Measurements from ENCODE around the gene CPPED1. TPM values are rescaled to one million over a fixed set of nuclear protein-coding genes. Genes with fewer than 3 reads are reported as not detected.

Gene CPPED1
- total RNA-seq, 1 experiment from 2014 or later = 7.9 TPM

GRCh38 chr16:12703935-12704334 is 99.8 kb downstream of the CPPED1 start:
- H4K20me1 ChIP-seq (ENCODE audit: control insufficient read depth, insufficient read depth, insufficient read length) = no peaks in the 10 kb centered on the region
- no peak for TF ChIP-seq CTCF (conservative IDR thresholded peaks at IDR 0.05)
- H3K9ac ChIP-seq (ENCODE audit: extremely low read depth, insufficient read length, low read length) = no peak overlapping the region
- H3K18ac ChIP-seq (ENCODE audit: insufficient read length, low read depth, low read length) = no peak overlapping the region
- no peaks in the 10 kb centered on the region for H3K23me2 ChIP-seq (ENCODE audit: insufficient read length, low read depth, low read length, poor library complexity, severe bottlenecking)
- no peak overlapping the region for H3K27ac ChIP-seq (ENCODE audit: insufficient read length, low read depth, low read length)
- Mint-ChIP-seq H3K4me1 (peaks cover 7 to 8% of the 10 kb centered on the region in 2 experiments), H3K27me3 (ENCODE audit: low read depth) (no peaks in the 10 kb centered on the region), H3K36me3 (ENCODE audit: insufficient read depth in 1 of 3, low read depth in 3 of 3) (peaks cover 0 to 3% (median 0%) of the 10 kb centered on the region in 3 experiments; a peak in 1 of 7 replicates), H3K9me3 (no peaks in the 10 kb centered on the region), H3K4me3 (no peak overlapping the region), H3K27ac (no peak overlapping the region)
- H4K5ac ChIP-seq (ENCODE audit: insufficient read length, low read depth, low read length) = no peak overlapping the region
- DNase-seq = no peak
- no peak overlapping the region for H4K8ac ChIP-seq (replicated peaks; ENCODE audit: insufficient read length, low read depth, low read length)
- no peak overlapping the region for H3K4me2 ChIP-seq (ENCODE audit: insufficient read depth, insufficient read length, low read length)
- H3K27me3 ChIP-seq (ENCODE audit: insufficient read depth, low read length) = no peaks in the 10 kb centered on the region
- no peak overlapping the region for H2AFZ ChIP-seq (ENCODE audit: low read length)
- H3K79me1 ChIP-seq (ENCODE audit: insufficient read depth, low read depth, low read length, poor library complexity, severe bottlenecking) = no peaks in the 10 kb centered on the region
- H3K9me3 ChIP-seq (ENCODE audit: control insufficient read depth, low read depth, low read length) = no peaks in the 10 kb centered on the region
- H3K79me2 ChIP-seq (ENCODE audit: insufficient read depth, low read length) = no peaks in the 10 kb centered on the region
- H3K14ac ChIP-seq (ENCODE audit: insufficient read depth, low read length) = no peak overlapping the region
- no peak overlapping the region for H3K56ac ChIP-seq (ENCODE audit: insufficient read length, low read depth, low read length)
- no peak overlapping the region for H4K91ac ChIP-seq (ENCODE audit: insufficient read length, low read depth, low read length)
- no peak overlapping the region for H2BK12ac ChIP-seq (ENCODE audit: insufficient read length, low read depth, low read length)
- H2AK5ac ChIP-seq (ENCODE audit: insufficient read length, low read length) = no peak overlapping the region
- no peak overlapping the region for H3K23ac ChIP-seq (ENCODE audit: insufficient read length, low read depth, low read length)
- no peak overlapping the region for H2BK5ac ChIP-seq (ENCODE audit: insufficient read length, low read length)
- no peak overlapping the region for H3K4ac ChIP-seq (ENCODE audit: low read depth, low read length)
- no CpG with 5 or more reads among the region's 5 CpGs for WGBS (ENCODE audit: extremely low coverage, insufficient read length, low lambda C conversion rate)
- H2BK120ac ChIP-seq (ENCODE audit: low read depth, low read length, poor library complexity, severe bottlenecking) = no peak overlapping the region
- H3T11ph ChIP-seq (ENCODE audit: low read length) = no peak overlapping the region
- no peak overlapping the region for H2BK20ac ChIP-seq (ENCODE audit: low read depth, low read length, poor library complexity, severe bottlenecking)
- no peaks in the 10 kb centered on the region for H3K4me1 ChIP-seq (ENCODE audit: insufficient read depth, low read length)
- no peak overlapping the region for H2BK15ac ChIP-seq (ENCODE audit: low read depth, low read length)
